Mesendoderm (in vitro differentiated cells): ENCODE data around the gene CHST8.

Experiments used
- DNase-seq: peaks from one replicate; pipeline ENCODE4 v3.0.0; 2013
- H2AK5ac ChIP-seq: 2 replicates; pipeline ENCODE4 v1.6.1; 2013; ENCODE audit warnings: low read length, inconsistent platforms
- H2BK120ac ChIP-seq: 2 replicates; pipeline ENCODE4 v1.6.1; 2013; ENCODE audit warnings: low read depth, mild to moderate bottlenecking, low read length, moderate library complexity, mixed read lengths
- H2BK15ac ChIP-seq: replicated peaks from 2 replicates; pipeline ENCODE4 v1.6.1; 2013; ENCODE audit warnings: low read depth, mild to moderate bottlenecking, moderate library complexity
- H2BK5ac ChIP-seq: 2 replicates; pipeline ENCODE4 v1.6.1; 2013; ENCODE audit warnings: low read length, inconsistent platforms
- H3K18ac ChIP-seq: 2 replicates; pipeline ENCODE4 v1.6.1; 2013; ENCODE audit warnings: mild to moderate bottlenecking, low read length, mixed read lengths
- H3K23ac ChIP-seq: one replicate; pipeline ENCODE4 v1.6.1; 2013; ENCODE audit warnings: low read length
- H3K27ac ChIP-seq: 2 replicates; pipeline ENCODE4 v1.5.1; 2013; ENCODE audit warnings: low read depth, mild to moderate bottlenecking, inconsistent platforms, low read length, moderate library complexity
- H3K27me3 ChIP-seq: 2 replicates; pipeline ENCODE4 v1.6.1; 2013; ENCODE audit warnings: low read length, control low read depth, mild to moderate bottlenecking, inconsistent platforms; ENCODE audit not compliant: insufficient read depth, poor library complexity
- H3K36me3 ChIP-seq: 2 replicates; pipeline ENCODE4 v1.6.1; 2013; ENCODE audit warnings: low read length, inconsistent platforms; ENCODE audit not compliant: control insufficient read depth, insufficient read depth
- H3K4ac ChIP-seq: one replicate; pipeline ENCODE4 v1.6.1; 2013; ENCODE audit warnings: low read depth, mild to moderate bottlenecking, low read length, moderate library complexity
- H3K4me1 ChIP-seq: 2 replicates; pipeline ENCODE4 v1.6.1; 2013; ENCODE audit warnings: low read depth, low read length, inconsistent platforms; ENCODE audit not compliant: control insufficient read depth
- H3K4me2 ChIP-seq: 2 replicates; pipeline ENCODE4 v1.6.1; 2013; ENCODE audit warnings: low read length
- H3K4me3 ChIP-seq: 2 replicates; pipeline ENCODE4 v1.5.1; 2013; ENCODE audit warnings: mild to moderate bottlenecking, low read length
- H3K56ac ChIP-seq: one replicate; pipeline ENCODE4 v1.6.1; 2013; ENCODE audit warnings: low read length
- H3K79me1 ChIP-seq: 2 replicates; pipeline ENCODE4 v1.6.1; 2013; ENCODE audit warnings: low read length, inconsistent platforms
- H3K79me2 ChIP-seq: 2 replicates; pipeline ENCODE4 v1.6.1; 2013; ENCODE audit warnings: mild to moderate bottlenecking, low read length; ENCODE audit not compliant: control insufficient read depth, insufficient read depth
- H3K9ac ChIP-seq: 2 replicates; pipeline ENCODE4 v1.6.1; 2013; ENCODE audit warnings: low read length, inconsistent platforms
- H4K5ac ChIP-seq: one replicate; pipeline ENCODE4 v1.6.1; 2013; ENCODE audit warnings: low read length
- H4K8ac ChIP-seq: one replicate; pipeline ENCODE4 v1.6.1; 2013; ENCODE audit warnings: low read depth, mild to moderate bottlenecking, control low read depth, low read length, moderate library complexity
- WGBS: extraction: QIAGEN DNeasy Blood & Tissue Kit; methylation state at CpG from one replicate; pipeline ENCODE4 v1.1.7; 2013; ENCODE audit warnings: low lambda C conversion rate, missing lambda C conversion rate; ENCODE audit not compliant: insufficient coverage; ENCODE audit errors: extremely low coverage; 5-methylcytosine and 5-hydroxymethylcytosine counted together

The CHST8 gene

DNA sequence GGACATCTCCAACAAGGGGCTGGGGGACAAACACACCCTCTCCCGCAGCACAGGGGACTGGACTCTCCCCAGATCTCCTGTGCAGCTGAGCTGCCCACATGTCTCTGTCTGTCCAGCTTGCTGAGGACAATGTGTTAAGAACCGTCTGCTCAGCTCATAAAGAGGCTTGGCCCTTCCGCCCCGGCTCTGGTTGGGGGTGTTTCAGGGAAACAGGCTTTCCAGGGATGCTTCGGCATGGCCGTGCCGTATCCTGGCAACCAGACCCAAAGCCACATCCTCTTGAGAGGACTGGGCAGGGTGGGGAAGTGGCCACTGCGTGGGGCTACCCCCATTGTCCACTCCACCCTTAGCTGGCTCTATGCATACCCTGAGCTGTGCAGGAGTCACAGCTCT, 41.1 kb upstream of the CHST8 start:
- Histone ChIP-seq H4K8ac (no peak overlapping the region), H3K56ac (no peak overlapping the region), H3K4ac (no peak overlapping the region), H3K27me3 (no peaks in the 10 kb centered on the region), H3K36me3 (no peaks in the 10 kb centered on the region), H2BK15ac (no peak overlapping the region), H3K4me2 (no peak overlapping the region), H4K5ac (no peak overlapping the region), H3K4me3 (no peak overlapping the region), H2BK120ac (no peak overlapping the region), H2AK5ac (no peak overlapping the region), H3K79me2 (no peaks in the 10 kb centered on the region), H3K23ac (no peak overlapping the region), H2BK5ac (no peak overlapping the region), H3K79me1 (no peaks in the 10 kb centered on the region), H3K27ac (no peak overlapping the region), H3K18ac (no peak overlapping the region), H3K9ac (no peak overlapping the region), H3K4me1 (no peaks in the 10 kb centered on the region)
- WGBS: no CpG with 5 or more reads among the region's 8 CpGs
- DNase-seq: no peak

DNA sequence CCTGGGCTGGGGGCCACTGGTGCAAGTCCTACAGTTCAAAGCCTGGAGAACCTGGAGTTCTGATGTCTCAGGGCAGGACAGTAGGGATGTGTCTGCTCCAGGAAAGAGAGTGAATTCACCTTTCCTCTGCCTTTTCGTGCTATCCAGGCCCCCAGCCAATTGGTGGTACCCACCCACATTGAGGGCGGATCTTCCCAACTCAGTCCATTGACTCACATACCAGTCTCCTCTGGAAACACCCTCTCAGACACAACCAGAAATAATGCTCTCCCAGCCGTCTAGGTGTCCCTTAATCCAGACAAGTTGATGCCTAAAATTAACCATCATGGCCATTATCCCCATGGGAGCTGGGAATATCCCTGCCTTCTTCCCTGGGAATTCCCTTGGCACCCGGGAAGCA, 38.8 kb upstream of the CHST8 start:
- no peaks in the 10 kb centered on the region for H3K79me2 ChIP-seq
- no peak overlapping the region for H2BK15ac ChIP-seq
- no peak overlapping the region for H4K5ac ChIP-seq
- H2AK5ac ChIP-seq: no peak overlapping the region
- H3K4me2 ChIP-seq: no peak overlapping the region
- WGBS: no CpG with 5 or more reads among the region's 4 CpGs
- H3K18ac ChIP-seq: no peak overlapping the region
- no peaks in the 10 kb centered on the region for H3K4me1 ChIP-seq
- H3K56ac ChIP-seq: no peak overlapping the region
- H3K79me1 ChIP-seq: no peaks in the 10 kb centered on the region
- H3K23ac ChIP-seq: no peak overlapping the region
- DNase-seq: no peak
- H4K8ac ChIP-seq: no peak overlapping the region
- no peak overlapping the region for H3K4me3 ChIP-seq
- H2BK120ac ChIP-seq: no peak overlapping the region
- no peak overlapping the region for H3K9ac ChIP-seq
- H2BK5ac ChIP-seq: no peak overlapping the region
- H3K36me3 ChIP-seq: no peaks in the 10 kb centered on the region
- H3K4ac ChIP-seq: no peak overlapping the region
- no peak overlapping the region for H3K27ac ChIP-seq
- no peaks in the 10 kb centered on the region for H3K27me3 ChIP-seq

DNA sequence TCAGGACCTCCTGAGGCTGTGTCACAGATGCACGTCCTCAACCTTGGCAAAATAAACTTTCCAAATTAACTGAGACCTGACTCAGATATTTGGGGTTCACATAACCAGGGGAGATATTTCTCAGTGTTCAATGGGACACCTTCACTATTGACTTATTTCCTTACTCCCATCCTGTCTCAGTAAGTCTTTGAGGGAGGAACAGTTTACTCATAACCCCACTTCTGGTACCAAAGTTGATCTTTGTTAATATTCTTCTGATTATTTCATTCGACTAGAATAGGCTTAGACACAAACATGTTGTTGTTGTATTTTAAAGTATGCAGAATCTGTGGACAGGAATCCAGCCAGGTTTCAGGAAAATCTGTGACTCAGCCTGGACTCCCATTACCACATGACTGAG, 34.6 kb upstream of the CHST8 start:
- H2BK120ac ChIP-seq: no peak overlapping the region
- H3K4me1 ChIP-seq: no peaks in the 10 kb centered on the region
- no peak overlapping the region for H2BK15ac ChIP-seq
- no peak overlapping the region for H3K9ac ChIP-seq
- no peaks in the 10 kb centered on the region for H3K79me2 ChIP-seq
- H3K36me3 ChIP-seq: no peaks in the 10 kb centered on the region
- H3K4ac ChIP-seq: no peak overlapping the region
- no peak overlapping the region for H4K8ac ChIP-seq
- H3K23ac ChIP-seq: no peak overlapping the region
- no peaks in the 10 kb centered on the region for H3K79me1 ChIP-seq
- H3K27me3 ChIP-seq: no peaks in the 10 kb centered on the region
- H4K5ac ChIP-seq: no peak overlapping the region
- H3K18ac ChIP-seq: no peak overlapping the region
- no peak overlapping the region for H3K56ac ChIP-seq
- DNase-seq: no peak
- no peak overlapping the region for H3K4me3 ChIP-seq
- WGBS: no CpG with 5 or more reads among the region's 2 CpGs
- no peak overlapping the region for H2BK5ac ChIP-seq
- no peak overlapping the region for H3K4me2 ChIP-seq
- no peak overlapping the region for H2AK5ac ChIP-seq
- no peak overlapping the region for H3K27ac ChIP-seq

DNA sequence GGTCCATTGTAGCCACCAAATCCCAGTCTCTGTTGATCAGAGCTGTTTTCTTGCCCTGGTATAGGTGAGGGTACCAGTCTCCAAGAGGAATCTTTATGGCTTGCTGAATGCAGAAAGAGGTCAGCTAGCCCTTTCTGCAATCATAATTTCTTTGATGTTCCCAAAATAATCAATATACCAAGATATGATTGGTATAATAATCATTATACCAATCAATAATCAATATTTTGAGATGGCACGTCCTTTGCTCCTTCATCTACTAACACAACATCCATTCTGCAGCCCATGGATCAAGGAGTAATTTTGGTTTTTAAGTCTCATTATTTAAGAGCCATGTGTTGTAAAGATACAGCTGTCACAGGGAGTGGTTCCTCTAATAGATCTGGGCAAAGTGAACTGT, 31.5 kb upstream of the CHST8 start:
- H3K4me1 ChIP-seq: no peaks in the 10 kb centered on the region
- no peak for DNase-seq
- no peak overlapping the region for H2BK120ac ChIP-seq
- no peak overlapping the region for H3K4me3 ChIP-seq
- no peak overlapping the region for H2BK15ac ChIP-seq
- no peak overlapping the region for H3K18ac ChIP-seq
- no CpG with 5 or more reads among the region's 1 CpG for WGBS
- H3K79me2 ChIP-seq: no peaks in the 10 kb centered on the region
- no peak overlapping the region for H3K56ac ChIP-seq
- no peak overlapping the region for H2BK5ac ChIP-seq
- no peaks in the 10 kb centered on the region for H3K27me3 ChIP-seq
- H4K5ac ChIP-seq: no peak overlapping the region
- H4K8ac ChIP-seq: no peak overlapping the region
- H3K79me1 ChIP-seq: no peaks in the 10 kb centered on the region
- no peak overlapping the region for H3K27ac ChIP-seq
- H2AK5ac ChIP-seq: no peak overlapping the region
- H3K23ac ChIP-seq: no peak overlapping the region
- no peak overlapping the region for H3K4ac ChIP-seq
- H3K4me2 ChIP-seq: no peak overlapping the region
- H3K36me3 ChIP-seq: no peaks in the 10 kb centered on the region
- no peak overlapping the region for H3K9ac ChIP-seq

DNA sequence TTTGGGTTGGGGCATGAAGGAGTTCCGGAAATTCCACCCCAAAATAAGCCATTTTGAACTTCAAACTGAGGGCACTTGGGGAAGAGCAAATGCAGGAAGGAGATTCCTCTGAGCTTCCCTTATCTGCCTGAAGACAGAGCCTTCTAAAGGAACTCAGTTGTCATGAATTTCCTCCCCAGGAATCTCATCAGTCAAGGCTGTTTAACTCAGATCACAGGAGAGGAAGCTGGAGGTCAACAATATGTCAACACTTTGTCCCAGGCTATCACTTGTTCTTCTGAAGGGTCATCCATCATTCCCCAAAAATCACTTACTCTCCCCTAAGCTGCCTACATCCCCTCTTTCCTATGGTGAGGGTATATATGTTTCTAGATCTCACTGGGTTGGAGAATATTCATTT, 26.0 kb upstream of the CHST8 start:
- Histone ChIP-seq H3K4ac (no peak overlapping the region), H3K56ac (no peak overlapping the region), H2AK5ac (no peak overlapping the region), H2BK5ac (no peak overlapping the region), H3K79me2 (no peaks in the 10 kb centered on the region), H3K27me3 (no peaks in the 10 kb centered on the region), H3K4me1 (no peaks in the 10 kb centered on the region), H3K4me3 (no peak overlapping the region), H3K9ac (no peak overlapping the region), H2BK120ac (no peak overlapping the region), H3K79me1 (no peaks in the 10 kb centered on the region), H4K5ac (no peak overlapping the region), H3K36me3 (no peaks in the 10 kb centered on the region), H3K18ac (no peak overlapping the region), H3K4me2 (no peak overlapping the region), H3K23ac (no peak overlapping the region), H3K27ac (no peak overlapping the region), H4K8ac (no peak overlapping the region), H2BK15ac (no peak overlapping the region)
- no CpG with 5 or more reads among the region's 1 CpG for WGBS
- DNase-seq: no peak

DNA sequence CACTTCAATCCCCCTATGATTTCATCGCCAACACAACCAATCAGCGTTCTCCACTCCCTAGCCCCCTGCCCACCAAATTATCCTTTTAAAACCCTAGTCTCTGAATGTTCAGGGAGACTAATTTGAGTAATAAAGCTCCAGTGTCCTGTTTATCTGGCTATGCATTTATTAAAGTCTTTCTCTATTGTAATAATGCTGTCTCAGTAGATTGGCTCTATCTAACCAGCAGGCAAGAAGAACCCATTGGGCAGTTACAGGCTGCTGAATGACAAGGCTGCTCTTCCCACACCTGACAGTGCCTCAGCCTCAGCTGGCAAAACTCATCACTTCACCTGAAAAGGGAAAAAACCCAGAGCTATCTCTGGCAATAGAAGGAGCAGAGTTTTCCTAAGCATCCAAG, 20.2 kb upstream of the CHST8 start:
- WGBS: no CpG with 5 or more reads among the region's 2 CpGs
- no peak overlapping the region for H3K27ac ChIP-seq
- no peaks in the 10 kb centered on the region for H3K36me3 ChIP-seq
- no peaks in the 10 kb centered on the region for H3K79me2 ChIP-seq
- no peak overlapping the region for H4K8ac ChIP-seq
- H3K4ac ChIP-seq: no peak overlapping the region
- H3K56ac ChIP-seq: no peak overlapping the region
- no peaks in the 10 kb centered on the region for H3K4me1 ChIP-seq
- no peak for DNase-seq
- no peak overlapping the region for H2BK5ac ChIP-seq
- H3K27me3 ChIP-seq: no peaks in the 10 kb centered on the region
- H3K4me3 ChIP-seq: no peak overlapping the region
- no peak overlapping the region for H3K4me2 ChIP-seq
- no peak overlapping the region for H3K23ac ChIP-seq
- H2BK120ac ChIP-seq: no peak overlapping the region
- no peak overlapping the region for H4K5ac ChIP-seq
- H3K18ac ChIP-seq: no peak overlapping the region
- no peak overlapping the region for H2AK5ac ChIP-seq
- no peaks in the 10 kb centered on the region for H3K79me1 ChIP-seq
- H2BK15ac ChIP-seq: no peak overlapping the region
- no peak overlapping the region for H3K9ac ChIP-seq
